ENCODE results near the gene LCT.

LCT gene

GRCh38 chr2:135741395-135742324 is 95.3 kb downstream of the LCT start, which contains the start of gene UBXN4:
Gene UBXN4 (plus strand): TSS chr2:135741855. CDS start chr2:135741930, 75 bp downstream.
- DNase-seq (ENCODE audit: low spot score), result peak; percentile 97

- no peak for DNase-seq (ENCODE audit: low spot score)
Observed at GRCh38 chr2:135741043-135741394, 96.0 kb downstream of the LCT start.

GRCh38 chr2:135740206-135740605 is 96.8 kb downstream of the LCT start:
- DNase-seq (ENCODE audit: low spot score), result no peak

Data from GM03348 (cell line).